GM10266 (cell line): Measurements from ENCODE around the gene SLIT3.
"Not testable (repeated sequence)": the region's sequence is repeated elsewhere in the genome, so short reads cannot be mapped to it uniquely, and the experiment has no call there.

Experiments
- DNase-seq: peaks from one replicate; pipeline ENCODE4 v3.0.0; 2012; ENCODE audit errors: extremely low spot score
- TF ChIP-seq, protein P1 (sequence below): IDR thresholded peaks from 2 replicates; pipeline ENCODE4 v1.5.1; 2012; ENCODE audit warnings: mild to moderate bottlenecking, low read depth; ENCODE audit not compliant: control insufficient read depth, insufficient read depth; ENCODE audit errors: missing control alignments

Gene SLIT3

GRCh38 chr5:168747987-168748777, 552.8 kb downstream of the SLIT3 start:
- DNase-seq: peak; percentile 78
- TF ChIP-seq, protein P1, sequence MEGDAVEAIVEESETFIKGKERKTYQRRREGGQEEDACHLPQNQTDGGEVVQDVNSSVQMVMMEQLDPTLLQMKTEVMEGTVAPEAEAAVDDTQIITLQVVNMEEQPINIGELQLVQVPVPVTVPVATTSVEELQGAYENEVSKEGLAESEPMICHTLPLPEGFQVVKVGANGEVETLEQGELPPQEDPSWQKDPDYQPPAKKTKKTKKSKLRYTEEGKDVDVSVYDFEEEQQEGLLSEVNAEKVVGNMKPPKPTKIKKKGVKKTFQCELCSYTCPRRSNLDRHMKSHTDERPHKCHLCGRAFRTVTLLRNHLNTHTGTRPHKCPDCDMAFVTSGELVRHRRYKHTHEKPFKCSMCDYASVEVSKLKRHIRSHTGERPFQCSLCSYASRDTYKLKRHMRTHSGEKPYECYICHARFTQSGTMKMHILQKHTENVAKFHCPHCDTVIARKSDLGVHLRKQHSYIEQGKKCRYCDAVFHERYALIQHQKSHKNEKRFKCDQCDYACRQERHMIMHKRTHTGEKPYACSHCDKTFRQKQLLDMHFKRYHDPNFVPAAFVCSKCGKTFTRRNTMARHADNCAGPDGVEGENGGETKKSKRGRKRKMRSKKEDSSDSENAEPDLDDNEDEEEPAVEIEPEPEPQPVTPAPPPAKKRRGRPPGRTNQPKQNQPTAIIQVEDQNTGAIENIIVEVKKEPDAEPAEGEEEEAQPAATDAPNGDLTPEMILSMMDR: peak; percentile 73

DNA sequence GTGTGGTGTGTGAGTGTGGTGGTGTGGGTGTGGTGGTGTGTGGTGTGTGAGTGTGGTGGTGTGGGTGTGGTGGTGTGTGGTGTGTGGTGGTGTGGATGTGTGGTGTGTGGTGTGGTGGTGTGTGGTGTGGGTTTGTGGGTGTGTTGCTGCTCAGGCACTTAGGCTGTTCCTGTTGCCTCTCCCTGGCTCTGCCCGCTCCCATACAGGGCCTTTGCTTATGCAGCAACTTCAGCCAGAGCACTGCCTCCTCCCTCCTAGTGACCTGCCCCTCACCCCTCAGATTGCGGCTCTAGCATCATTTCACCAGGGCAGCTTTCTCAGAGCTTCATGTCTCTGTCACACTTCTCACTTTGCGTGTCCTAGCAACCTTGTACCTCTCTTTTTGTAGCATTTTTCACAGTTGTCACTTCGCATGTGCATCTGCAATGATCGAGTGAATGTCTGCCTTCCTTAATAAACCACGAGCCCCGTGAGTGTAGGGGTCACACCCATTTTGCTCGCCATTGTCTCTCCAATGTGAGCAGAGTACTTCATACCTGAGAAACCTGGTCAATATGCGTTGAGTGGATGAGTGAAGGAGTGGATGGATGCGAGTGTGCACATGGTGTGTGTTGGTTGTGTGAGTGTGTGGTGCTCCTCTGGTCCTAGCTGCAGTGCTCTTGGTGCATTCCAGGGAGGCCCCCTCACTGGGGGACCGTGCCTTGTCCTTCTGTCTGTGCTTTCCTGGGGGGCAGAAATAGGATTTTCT, 553.9 kb downstream of the SLIT3 start:
- DNase-seq: no peak
- TF ChIP-seq, protein P1: no peak

GRCh38 chr5:168746126-168746892, 554.6 kb downstream of the SLIT3 start:
- not testable (repeated sequence) for DNase-seq

GRCh38 chr5:168743617-168744016, 557.3 kb downstream of the SLIT3 start:
- TF ChIP-seq, protein P1: no peak
- no peak for DNase-seq

- DNase-seq: not testable (repeated sequence)
Observed at GRCh38 chr5:168742311-168742710, 558.6 kb downstream of the SLIT3 start.

GRCh38 chr5:168740811-168741213, 560.1 kb downstream of the SLIT3 start:
- no peak for DNase-seq
- TF ChIP-seq, protein P1: no peak

DNA sequence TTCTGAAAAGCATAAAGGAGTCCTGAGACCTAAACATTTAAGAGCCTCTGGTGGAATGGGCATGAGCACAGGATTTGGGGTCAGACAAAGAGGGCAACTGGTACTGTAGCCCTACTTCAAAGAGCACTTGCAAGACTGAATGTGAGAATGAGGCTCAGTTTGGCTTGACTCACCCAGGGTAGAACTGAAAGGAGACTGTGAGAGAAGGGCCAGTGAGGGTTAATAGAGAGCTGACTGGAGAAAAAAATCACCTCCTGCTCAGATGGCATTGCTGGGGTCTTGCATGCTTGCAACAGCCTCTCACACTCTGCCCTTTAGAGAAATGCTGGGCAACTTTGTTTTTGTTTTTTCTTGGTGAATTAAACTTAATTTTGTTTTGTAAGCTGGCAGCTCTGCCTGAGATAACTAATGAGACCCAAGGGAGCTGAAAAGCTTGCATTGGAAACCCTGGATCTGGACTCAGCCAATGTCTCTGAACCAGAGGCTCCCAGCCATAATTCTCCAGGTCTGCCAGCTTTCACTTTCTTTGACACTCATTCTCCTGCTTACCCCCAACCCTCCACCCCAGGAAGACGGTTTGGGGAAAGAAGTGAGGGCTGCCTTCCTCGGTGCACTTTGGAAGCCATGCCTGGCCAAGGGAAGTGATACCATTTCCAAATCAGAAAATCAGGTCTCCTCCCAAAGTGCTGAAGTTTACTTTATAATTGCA, 560.7 kb downstream of the SLIT3 start:
- TF ChIP-seq, protein P1: no peak
- no peak for DNase-seq
